ENCODE measurements around the gene ZBTB3.
"Not testable (repeated sequence)": the region's sequence is repeated elsewhere in the genome, so short reads cannot be mapped to it uniquely, and the experiment has no call there.

Gene ZBTB3

DNA sequence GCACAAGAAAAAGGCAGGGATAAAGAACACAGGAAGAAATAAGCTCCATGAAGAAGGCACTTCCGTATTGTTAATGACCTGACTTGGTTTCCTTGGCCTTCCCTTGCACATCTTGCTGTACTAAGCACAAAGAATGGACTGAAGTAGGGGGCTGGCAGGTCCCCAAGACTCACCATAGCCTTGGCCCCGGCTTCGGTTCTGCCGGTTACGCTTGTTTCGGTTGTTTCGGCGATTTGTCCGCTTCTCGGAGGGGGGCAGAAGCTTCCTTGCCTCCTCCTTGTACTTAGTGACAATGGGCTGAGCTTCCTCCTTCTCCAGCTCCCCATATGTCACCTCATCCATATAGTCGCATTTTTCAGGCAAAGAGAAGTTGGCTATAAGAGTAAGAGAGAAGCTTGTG is 37.1 kb downstream of the ZBTB3 start:
- no peak for DNase-seq (ENCODE audit: low read depth in 3 of 3, low spot score in 1 of 3)

DNA sequence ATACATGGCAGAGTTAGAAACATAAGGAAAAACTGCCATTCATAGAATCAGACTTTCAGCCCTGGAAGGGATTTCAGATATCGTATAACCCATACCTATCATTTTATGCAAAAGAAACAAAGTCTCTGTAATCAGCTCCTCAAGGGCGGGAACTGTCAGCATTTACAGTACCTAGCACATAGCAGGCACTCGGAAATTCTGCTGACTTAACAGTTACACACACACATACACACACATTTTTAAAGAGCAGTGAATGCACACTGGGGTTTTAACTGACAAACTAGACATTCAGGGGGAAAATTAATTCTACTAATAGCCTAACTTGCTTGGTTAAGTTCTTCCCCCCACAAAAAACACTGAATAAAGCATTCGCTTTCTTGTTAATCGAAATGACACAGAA is 37.8 kb downstream of the ZBTB3 start:
- no peak for DNase-seq (ENCODE audit: low read depth in 3 of 3, low spot score in 1 of 3)

DNA sequence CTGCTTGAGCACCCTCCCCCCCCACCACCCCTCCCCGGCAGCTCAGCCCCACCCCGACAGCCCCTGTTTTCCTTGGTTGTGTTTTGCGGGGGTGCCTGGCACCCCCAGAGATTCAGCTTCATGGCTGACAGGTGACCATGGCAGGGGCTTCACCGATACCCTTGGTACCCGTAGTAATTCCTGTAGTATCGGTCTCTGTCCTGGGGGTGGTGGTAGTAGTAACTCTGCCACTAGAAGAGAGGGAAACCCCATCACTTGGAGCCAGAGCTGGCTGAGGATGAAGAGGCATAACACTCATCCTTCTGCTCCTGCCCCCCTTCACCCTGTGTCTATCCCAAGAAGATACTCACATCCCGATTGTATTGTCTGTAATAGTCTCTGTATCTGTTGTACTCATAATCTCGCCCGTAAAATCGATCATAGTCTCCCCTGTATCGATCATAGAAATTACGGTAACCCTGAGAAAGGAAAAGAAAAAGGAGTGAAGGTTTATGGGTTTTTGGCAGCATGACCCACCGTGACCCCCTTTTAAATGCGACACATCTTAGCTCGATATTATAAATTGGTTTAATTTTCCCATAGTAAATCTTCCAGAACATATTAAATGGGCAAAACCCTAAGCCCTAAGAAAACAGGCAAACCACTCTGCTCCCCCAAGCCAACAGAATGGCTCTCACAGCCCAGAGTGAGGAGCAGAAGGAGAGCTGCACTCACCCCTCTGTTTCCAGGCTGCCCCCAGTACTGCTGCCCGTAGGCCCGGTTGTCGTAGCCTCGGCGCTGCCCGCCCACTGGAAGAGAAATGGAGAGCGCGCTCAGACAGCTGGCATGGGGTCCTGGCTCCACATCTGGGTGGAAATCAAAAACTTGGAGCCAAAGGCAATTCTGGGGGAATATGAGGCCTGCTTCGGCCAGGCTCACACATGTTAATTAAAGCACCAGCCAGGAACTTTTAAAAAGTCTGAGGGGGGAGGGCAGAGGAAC is 38.5 kb downstream of the ZBTB3 start:
- DNase-seq (ENCODE audit: low read depth in 3 of 3, low spot score in 1 of 3) = no peak

DNA sequence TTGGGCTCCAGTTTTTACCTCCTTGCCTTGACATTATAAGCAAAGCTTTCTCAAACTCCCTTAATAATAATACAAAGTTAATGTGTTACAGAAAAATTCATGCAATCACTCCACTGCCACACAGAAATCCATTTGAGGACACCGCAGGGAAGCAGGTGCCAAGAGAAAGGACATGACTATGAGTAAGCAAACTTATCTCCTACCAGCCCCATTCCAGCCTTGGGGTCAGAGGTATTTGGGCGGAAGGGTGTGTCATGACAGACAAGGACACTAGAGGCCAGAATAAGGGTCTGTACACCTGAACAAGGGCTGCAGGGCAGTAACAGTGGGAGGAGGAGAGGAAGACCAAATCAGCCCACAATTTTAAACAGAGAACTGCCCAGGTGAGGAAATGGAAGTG is 40.6 kb downstream of the ZBTB3 start:
- no peak for DNase-seq (ENCODE audit: low read depth in 3 of 3, low spot score in 1 of 3)

DNA sequence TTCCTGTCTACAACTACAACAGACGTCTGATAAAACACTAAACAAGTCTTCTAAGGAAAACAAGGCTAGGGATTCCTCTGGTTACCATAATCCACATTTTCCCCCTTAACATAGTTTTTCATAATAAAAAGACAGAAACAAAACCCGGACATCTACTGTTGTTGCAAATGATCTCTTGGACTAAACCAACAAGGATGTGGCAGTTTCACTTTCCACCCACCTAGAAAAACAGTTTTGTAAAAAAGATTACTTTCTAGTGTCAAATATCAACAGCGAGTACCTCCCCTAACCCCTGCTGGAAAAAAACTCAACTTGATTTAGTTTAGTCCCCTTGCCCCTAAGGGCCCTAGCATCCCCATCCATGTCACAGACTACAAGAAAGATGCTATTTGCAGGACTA is 41.1 kb downstream of the ZBTB3 start:
- no peak for DNase-seq (ENCODE audit: low read depth in 3 of 3, low spot score in 1 of 3)

DNA sequence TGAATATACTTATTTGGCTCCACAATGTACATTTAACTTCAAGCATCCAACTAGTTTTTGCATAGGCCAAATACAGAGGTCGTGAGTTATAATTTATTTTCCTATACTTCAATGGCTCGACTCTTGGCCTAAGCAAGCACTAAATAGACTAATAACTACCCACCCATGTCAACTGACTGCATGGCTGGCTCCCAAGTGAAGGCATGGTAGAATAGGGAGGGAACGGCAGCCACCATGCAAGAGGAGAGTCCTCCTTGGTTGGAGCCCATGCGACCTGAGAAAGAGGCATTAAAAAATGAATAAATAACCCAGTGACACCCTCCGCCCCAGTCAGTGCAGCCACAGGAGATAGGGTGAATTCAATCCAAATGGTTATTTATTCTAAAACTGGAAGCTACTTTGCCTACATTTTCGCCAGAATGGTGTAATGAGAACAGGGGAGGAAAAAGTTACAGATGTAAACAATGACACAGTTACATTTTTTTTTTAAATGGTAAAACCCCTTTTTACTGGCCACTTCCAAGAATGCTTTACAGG is 41.6 kb downstream of the ZBTB3 start:
- DNase-seq (ENCODE audit: low read depth in 3 of 3, low spot score in 1 of 3) = no peak

DNA sequence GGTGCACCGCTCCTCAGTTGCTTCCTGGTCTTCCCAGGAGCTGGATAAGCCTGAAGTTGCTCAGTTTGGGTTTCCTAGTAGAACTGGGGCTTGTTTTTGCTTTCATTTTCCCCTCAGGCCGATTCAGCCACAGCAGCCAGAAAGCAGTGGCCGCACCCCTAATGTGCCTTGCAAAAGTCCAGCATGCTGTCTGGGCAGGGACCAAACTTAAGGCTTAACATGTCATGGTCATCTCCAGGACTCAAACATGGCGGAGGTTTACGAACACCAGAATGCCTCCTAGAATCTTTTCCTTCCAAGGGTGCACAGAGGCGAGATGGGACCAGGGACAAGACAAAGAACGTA is 44.0 kb downstream of the ZBTB3 start:
- no peak for DNase-seq (ENCODE audit: low read depth in 3 of 3, low spot score in 1 of 3)

DNA sequence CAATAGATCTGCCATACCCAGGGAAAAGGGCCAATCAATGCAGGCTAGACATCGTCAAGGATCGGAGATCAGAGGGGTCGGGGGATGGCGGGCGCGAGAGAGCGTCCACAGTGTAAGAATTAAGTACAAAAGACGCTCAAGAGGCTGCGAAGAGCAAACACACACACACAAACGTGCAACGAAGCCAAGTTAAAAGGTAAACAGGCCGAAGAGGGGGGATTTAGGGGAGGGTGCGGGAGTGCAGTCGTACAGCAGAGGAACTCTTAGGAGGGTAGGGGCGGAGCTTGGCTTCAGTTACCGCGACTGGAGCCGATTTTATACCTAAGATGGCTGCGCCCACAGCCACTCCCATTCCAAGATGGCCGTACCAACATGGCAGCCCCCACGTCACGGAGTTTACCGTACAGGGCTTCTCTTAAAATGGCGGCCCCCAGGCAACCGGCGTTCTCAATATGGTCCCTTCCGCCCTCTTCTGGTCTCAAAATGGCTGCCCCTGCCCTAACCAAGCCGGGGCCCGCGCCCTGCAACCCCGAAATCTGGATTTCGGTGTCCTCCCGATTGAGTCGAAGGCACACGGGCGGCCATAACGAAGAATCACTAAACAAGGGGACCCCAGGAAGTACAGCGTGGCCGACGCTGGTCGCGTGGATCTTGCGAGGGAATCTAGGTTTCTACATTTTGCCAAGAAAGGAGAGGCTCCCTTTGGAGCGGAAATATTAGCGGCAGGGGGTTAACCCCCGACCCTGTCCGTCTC is 44.5 kb downstream of the ZBTB3 start:
- DNase-seq (ENCODE audit: low read depth in 3 of 3, low spot score in 1 of 3) = peak; percentile 85 to 95 (median 93)

DNA sequence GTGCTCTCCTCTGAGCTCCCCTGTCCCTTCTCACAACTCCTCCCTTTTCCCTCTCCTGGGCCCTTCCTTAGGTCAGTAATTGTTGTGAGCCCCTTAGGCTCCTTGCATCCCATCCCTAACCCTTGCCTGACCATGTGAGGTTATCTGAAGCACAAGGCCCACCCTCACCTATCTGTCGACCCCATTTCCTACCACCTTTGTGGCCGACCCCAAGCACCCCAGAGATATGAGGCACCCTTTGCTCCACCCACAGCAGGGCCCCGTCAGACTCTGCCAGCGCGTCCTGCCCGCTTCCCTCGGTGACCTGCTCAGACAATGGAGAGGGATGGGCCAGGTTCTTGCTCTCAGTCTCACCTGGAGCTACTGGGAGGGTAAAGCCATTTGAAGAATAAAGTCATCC is 45.2 kb downstream of the ZBTB3 start:
- DNase-seq (ENCODE audit: low read depth in 3 of 3, low spot score in 1 of 3) = no peak

DNA sequence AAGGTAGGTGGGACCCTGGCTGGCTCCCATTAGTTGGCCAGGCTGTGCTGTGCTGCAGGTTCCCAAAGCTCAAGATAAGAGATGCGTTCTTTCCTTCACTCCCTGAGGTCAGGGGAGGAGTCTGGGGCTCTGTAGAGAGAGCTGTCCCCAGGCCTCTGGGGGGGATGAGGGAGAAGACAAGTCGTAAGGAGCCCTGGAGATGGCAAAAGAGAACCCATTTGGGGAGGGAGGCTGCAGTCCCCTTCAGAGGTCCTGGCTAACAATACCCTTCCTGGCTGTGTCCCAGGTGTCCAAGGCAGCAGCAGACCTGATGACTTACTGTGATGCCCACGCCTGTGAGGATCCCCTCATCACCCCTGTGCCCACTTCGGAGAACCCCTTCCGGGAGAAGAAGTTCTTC is 45.6 kb downstream of the ZBTB3 start:
- DNase-seq (ENCODE audit: low read depth in 3 of 3, low spot score in 1 of 3) = no peak

DNA sequence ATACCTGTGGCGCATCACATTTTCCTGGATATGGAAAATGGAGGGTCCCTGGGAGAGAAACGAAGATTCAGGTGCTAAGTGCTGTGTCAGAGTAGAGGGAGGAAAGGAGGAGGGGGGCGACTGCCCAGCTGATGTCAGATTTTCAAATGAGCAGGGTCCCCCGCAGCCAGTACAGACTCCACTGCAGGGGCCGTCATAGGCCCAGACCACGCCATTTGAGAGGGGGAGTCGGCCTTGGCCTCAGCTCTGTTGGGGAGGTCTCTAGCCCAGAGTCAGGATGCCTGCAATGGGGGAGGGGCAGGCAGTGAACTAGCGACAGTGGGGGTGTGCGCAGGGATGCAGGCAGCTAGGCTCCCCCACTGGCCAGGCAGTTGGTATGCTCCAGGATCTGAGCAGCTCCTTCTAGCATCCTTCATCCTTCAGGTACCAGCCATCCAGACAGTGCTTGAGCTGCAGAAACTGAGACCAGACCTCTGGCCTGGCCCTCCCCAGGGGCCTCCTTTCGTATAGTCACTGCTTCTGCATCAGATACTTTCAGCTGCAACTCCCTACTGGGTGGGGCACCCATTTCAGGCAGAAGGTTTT is 46.6 kb downstream of the ZBTB3 start, which contains the start of the genes BSCL2 and GNG3:
BSCL2 (minus strand) TSS at position 148 of the 585 bp plus-strand sequence. CDS start 229 bp downstream, outside the sequence.
GNG3 (plus strand) TSS at position 400 of the 585 bp plus-strand sequence. CDS start 620 bp downstream, outside the sequence.
- DNase-seq (ENCODE audit: low read depth in 3 of 3, low spot score in 1 of 3) = no peak

DNA sequence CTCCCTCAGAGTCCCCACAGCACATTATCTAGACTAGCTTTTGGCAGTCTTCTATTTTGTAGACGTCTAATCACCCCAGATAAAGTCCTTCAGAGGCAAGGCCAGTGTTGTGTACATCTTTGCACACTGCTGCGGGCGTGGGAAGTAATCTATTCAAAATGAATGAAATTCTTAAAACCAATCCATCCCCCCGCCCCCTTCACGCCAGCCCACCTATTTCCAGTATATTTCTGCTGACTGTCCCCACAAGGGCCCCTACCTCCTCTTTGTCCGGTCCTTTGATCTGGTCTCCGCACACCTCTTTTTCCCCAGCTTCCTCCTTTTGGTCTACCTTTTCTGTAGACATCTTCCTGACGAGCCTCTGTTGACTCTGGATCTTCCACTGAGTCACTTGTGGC is 47.1 kb downstream of the ZBTB3 start:
- DNase-seq (ENCODE audit: low read depth in 3 of 3, low spot score in 1 of 3) = no peak

DNA sequence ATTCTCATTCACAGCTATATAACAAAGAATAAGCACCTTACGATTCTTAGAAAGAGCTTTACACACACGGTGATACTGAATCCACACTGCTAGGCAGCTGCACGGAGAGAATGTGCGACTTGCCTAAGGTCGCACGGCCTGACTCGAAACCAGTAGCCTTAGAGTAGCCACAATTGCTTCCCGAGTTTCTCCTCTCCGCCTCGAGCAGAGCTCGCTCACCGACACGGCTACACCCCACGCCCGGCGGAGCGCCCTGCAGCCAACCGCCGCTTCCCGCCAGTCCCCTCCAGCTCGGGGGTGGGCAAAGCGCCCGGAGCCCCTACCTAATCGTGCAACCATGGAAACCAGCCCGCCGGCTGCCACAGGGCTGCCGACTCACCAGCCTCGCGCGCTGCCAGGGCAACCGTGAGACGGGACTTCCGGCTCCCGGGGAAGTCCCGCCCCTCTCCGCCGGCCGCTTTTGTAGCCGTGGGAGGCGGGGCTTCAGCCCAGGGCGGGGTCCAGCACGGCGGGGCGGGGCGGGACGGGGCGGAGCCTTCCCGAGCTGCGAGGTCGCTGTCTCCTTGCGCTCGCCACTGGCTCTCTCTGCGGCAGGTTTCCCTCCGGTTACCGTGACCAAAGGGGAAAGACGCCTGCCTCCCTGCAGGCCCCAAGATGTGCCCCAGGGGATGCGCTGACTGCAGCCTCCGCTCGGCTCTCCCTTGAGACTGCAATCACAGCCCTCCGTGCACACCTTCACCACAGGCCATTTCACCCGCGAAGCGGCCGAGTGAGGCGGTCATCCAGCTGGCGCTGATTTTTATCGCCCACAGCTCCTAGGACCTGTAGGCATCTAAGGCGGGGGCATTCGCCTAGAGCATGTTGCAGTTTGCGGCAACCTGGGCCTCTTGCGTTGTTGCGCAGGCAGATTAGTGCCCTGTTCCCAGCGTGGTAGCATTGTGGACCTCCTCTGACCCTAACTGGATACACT is 47.8 kb downstream of the ZBTB3 start:
- peak; percentile 88 to 93 (median 91) for DNase-seq (ENCODE audit: low read depth in 3 of 3, low spot score in 1 of 3)

DNA sequence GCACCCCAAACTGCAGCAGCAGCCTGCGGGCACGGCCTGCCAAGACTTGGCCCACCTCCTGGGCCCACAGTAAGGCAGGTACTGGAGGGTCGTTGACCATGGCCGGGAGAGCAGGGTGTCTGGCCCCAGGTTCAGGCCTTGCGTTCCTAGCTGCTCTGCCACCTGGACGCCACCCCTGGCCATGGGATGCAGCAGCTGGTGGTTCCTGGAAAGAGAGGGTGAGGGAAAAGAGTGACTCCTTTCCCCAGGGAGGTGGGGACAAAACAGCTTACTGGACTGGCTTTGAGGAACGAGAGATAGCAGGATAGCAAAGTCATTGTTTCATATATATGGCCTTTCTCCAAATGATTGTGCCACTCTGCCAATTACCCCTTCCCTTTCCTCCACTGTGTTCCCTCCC is 48.5 kb downstream of the ZBTB3 start:
- no peak for DNase-seq (ENCODE audit: low read depth in 3 of 3, low spot score in 1 of 3)

DNA sequence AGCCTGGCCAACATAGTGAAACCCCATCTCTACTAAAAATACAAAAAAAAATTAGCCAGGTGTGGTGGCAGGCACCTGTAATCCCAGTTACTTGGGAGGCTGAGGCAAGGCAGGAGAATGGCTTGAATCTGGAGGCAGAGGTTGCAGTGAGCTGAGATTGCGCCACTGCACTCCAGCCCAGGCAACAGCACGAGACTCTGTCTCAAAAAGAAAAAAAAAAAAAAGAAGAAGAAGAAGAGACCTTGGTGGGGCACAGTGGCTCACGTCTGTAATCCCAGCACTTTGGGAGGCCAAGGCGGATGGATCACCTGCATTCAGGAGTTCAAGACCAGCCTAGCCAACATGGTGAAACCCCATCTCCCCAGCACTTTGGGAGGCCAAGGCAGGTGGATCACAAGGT is 50.0 kb downstream of the ZBTB3 start:
- not testable (repeated sequence) for DNase-seq (ENCODE audit: low read depth in 3 of 3, low spot score in 1 of 3)

DNA sequence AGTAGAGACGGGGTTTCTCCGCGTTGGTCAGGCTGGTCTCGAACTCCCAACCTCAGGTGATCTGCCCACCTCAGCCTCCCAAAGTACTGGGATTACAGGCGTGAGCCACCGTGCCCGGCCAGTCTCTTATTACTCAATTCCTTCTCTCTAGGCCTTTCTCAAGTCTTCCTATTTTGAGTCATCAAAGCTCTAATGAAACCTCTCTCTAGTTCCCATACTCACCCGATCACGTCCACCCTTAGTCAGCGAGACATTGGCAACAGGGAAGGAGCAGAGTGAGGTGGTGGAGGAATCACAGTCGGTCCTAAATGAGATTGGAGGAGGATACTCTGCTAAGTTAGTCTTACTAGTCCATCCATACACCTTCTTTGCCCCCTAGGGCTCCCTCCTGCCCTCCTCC is 51.7 kb downstream of the ZBTB3 start:
- no peak for DNase-seq (ENCODE audit: low read depth in 3 of 3, low spot score in 1 of 3)

Measured in stimulated activated CD4-positive, alpha-beta T cell treated with anti-CD3 and anti-CD28 coated beads, TNF-alpha, amount 100 ng/mL, for 1 hour (primary cell).